Adrenal gland (tissue), 19 donors: ENCODE measurements around the gene PALM. TPM values are rescaled to one million over a fixed set of nuclear protein-coding genes. Genes with fewer than 3 reads are reported as not detected.
A peak's percentile ranks its signal among the peaks of the same experiment; 100 is the strongest.

Experiments
- DNase-seq, 7 donors: peaks; one replicate each; pipeline ENCODE4 v3.0.0-alpha.2; 2019 to 2020
- H3K27ac ChIP-seq, 5 donors: fragments of 200-600 bp; sonication (generic) in 4 of 5; 1 replicate in 3 of 5; 2 replicates in 2 of 5; pipeline versions ENCODE4 v1.5.1 to v1.8.0; 2016 to 2020; ENCODE audit warnings: mild to moderate bottlenecking in 1 of 5
- H3K27me3 ChIP-seq: fragments of 200-600 bp; 2 replicates; pipeline ENCODE4 v1.8.0; 2021
- H3K36me3 ChIP-seq, 2 donors: fragments of 200-600 bp; replicated peaks in 1 of 2; 1 replicate in 1 of 2; 2 replicates in 1 of 2; pipeline versions ENCODE4 v1.5.1 to v1.8.0; 2018 to 2022
- H3K4me1 ChIP-seq, 2 donors: fragments of 200-600 bp; replicated peaks in 1 of 2; 1 replicate in 1 of 2; 2 replicates in 1 of 2; pipeline versions ENCODE4 v1.5.1 to v1.8.0; 2018 to 2021
- H3K4me3 ChIP-seq, 4 donors: fragments of 200-600 bp; sonication (generic) in 3 of 4; one replicate each; pipeline ENCODE4 v1.5.1; 2016 to 2018
- H3K9me3 ChIP-seq, 3 donors: fragments of 200-600 bp; sonication (generic) in 1 of 3; replicated peaks in 1 of 3; 1 replicate in 2 of 3; 2 replicates in 1 of 3; pipeline versions ENCODE4 v1.5.1 to v1.8.0; 2016 to 2021
- POLR2A ChIP-seq, 2 donors: fragments of 450-650 bp; IDR thresholded peaks; one replicate each; pipeline ENCODE4 v1.6.1; 2017; ENCODE audit warnings: antibody characterized with exemption in 2 of 2, mild to moderate bottlenecking in 2 of 2, moderate library complexity in 1 of 2
- WGBS, 4 donors: extraction: QIAGEN DNeasy Blood & Tissue Kit in 2 of 4; methylation state at CpG; one replicate each; pipeline versions ENCODE4 v1.1.5 to v1.1.7; 2013 to 2017; 5-methylcytosine and 5-hydroxymethylcytosine counted together
- intact Hi-C, 2 donors: fragments of 100-400 bp; cut with DNase I; formaldehyde crosslinking; loops; one replicate each; pipeline versions ENCODE4 v1.14.1 to v1.15.0; 2022 to 2023
- long read RNA-seq, 10 donors: library from polyadenylated mRNA in 3 of 10; unstranded in 2 of 10; stranded (forward) in 1 of 10; transcript quantifications; one replicate each; pipeline ENCODE4 v2.0.0 and lab custom pipeline, GENCODE V29; 2021 to 2026
- polyA plus RNA-seq, 3 donors: library from polyadenylated mRNA; stranded (reverse); fragments of 200-250 nt in 2 of 3; fragments of 350-450 nt in 1 of 3; fragmentation: Illumina TruSeq in 1 of 3; extraction: RNeasy Lipid Tissue Mini Kit (QIAGEN cat#74804) in 1 of 3; gene quantifications; one replicate each; pipeline ENCODE4 v1.2.3, GENCODE V29; 2013 to 2014
- total RNA-seq, 9 donors: library from RNA; depleted of rRNA in 4 of 9; stranded (reverse); fragments of >200 nt in 4 of 9; fragments of 120-200 nt in 1 of 9; fragmentation: NEBNext Ultra II Directional in 1 of 9; extraction: Animal tissue kit (Norgen Biotek cat#: 25700) in 1 of 9; gene quantifications; one replicate each; pipeline versions ENCODE4 v1.1.0 to v1.2.4, GENCODE V29; 2013 to 2023
- TF ChIP-seq, protein P1 (sequence below), 6 experiments: fragments of 450-650 bp in 4 of 6; fragments of 200-600 bp in 2 of 6; sonication (generic) in 1 of 6; IDR thresholded peaks; 1 replicate in 5 of 6; 2 replicates in 1 of 6; pipeline versions ENCODE4 v1.5.1 to v1.8.0; 2016 to 2021; ENCODE audit warnings: antibody characterized with exemption in 6 of 6, mild to moderate bottlenecking in 2 of 6, moderate library complexity in 1 of 6
- donor health status: healthy with polysubstance abuse.
- donor health status: Bipolar disorder and iron deficiency.
- donor health status: DM: yes; HTN: yes; CAD: no.
- donor health status: DM: no; HTN: no; CAD: no.
- donor health status: DM: no; HTN: no; CAD: no.
- donor health status: DM: yes; HTN: yes; CAD: no.

PALM gene, protein sequence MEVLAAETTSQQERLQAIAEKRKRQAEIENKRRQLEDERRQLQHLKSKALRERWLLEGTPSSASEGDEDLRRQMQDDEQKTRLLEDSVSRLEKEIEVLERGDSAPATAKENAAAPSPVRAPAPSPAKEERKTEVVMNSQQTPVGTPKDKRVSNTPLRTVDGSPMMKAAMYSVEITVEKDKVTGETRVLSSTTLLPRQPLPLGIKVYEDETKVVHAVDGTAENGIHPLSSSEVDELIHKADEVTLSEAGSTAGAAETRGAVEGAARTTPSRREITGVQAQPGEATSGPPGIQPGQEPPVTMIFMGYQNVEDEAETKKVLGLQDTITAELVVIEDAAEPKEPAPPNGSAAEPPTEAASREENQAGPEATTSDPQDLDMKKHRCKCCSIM
- total RNA-seq (10 to 100 TPM in 8 of 9 donors, 1 to 10 TPM in 1; 8.4 to 63.3 (median 50.6) TPM), polyA plus RNA-seq (10 to 100 TPM in 2 of 3 donors, 1 to 10 TPM in 1; 3.9 to 72.2 (median 49.7) TPM)
- long read RNA-seq, donor 1, result 0 reads
- long read RNA-seq, donor 2, result 0 reads
- long read RNA-seq, donor 3, partial matches to known transcripts, result 5 of 5 reads
- long read RNA-seq, donor 3, other reads (novel, unspliced or antisense), result 0 of 5 reads
- long read RNA-seq, donor 4, partial matches to known transcripts, result 0 of 5 reads
- long read RNA-seq, donor 4, other reads (novel, unspliced or antisense), result 5 of 5 reads
- long read RNA-seq, donor 5, transcript PALM-202 (9 exons, 2,725 nt), result major isoform, 8 of 38 reads
- long read RNA-seq, donor 5, partial matches to known transcripts, result 13 of 38 reads
- long read RNA-seq, donor 5, other reads (novel, unspliced or antisense), result 16 of 38 reads
- long read RNA-seq, donor 6, partial matches to known transcripts, result 0 of 4 reads
- long read RNA-seq, donor 6, other reads (novel, unspliced or antisense), result 4 of 4 reads
- long read RNA-seq, donor 7, result 0 reads
- long read RNA-seq, donor 8, result 0 reads
- long read RNA-seq, donor 9, result 0 reads
- long read RNA-seq, donor 10, transcript PALM-202 (9 exons, 2,725 nt), result major isoform, 6 of 8 reads
- long read RNA-seq, donor 10, partial matches to known transcripts, result 0 of 8 reads
- long read RNA-seq, donor 10, other reads (novel, unspliced or antisense), result 0 of 8 reads

DNA sequence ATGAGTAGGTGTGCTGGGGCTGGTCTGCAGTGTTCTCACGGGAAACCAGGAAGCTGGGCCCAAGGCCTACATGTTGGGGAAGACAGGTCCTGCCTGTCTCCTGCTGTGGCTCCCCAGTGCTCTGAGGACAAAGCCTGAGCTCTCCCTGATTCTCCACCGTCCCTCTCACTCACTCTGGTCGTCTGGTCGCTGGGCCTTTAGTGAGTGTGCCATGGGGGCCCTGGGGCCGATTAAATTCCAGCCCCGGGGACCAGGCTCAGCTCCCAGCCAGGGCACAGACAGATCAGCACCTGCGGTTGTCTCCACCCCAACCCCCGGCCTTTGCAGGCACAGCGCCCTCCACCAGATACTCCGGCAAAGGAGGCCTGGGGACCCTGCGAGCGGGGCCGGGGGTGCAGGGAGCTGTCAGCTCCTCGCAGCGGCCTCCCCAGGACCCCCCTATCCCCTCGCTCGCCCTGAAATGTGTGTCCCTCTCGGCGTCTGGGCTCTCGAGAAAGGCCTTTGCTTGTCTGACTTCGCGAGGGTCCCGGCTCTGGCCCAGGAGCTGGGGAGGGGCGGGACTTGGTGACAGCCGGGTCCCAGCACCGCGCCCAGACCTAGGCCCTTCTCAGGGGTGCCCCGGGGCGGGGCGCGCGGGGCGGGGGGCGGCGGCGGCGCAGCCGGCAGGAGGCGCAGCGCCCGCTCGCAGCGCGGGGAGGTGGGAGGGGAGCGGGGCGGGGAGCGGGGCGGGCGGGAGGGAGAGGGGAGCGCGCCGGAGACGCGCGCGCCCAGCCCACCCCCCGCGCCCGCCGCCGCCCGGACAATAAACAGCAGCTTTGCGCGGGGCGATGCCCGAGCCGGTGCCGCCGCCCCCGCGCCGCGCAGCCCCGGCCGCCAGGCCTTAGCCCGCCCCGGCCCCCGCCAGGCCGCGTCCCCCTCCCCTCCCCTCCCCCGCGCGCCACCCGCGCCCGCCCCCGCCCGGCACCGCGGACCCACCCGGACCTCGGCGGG is at the start of gene PALM:
TSS of gene PALM (plus strand) at position 782 of the 990 bp plus-strand sequence. CDS start 212 bp downstream, outside the sequence.
- intact Hi-C loops, result no loop called here
- WGBS, 4 donors, result 10 to 55% (median 31%) methylated on average over 4 to 78 of the region's 93 CpGs
- peak within 1 kb of the TSS in 4 of 5 donors; percentile 17 to 85 (median 70) for H3K27ac ChIP-seq
- TF ChIP-seq POLR2A (IDR thresholded peaks at IDR 0.05), result no peak
- TF ChIP-seq, protein P1, sequence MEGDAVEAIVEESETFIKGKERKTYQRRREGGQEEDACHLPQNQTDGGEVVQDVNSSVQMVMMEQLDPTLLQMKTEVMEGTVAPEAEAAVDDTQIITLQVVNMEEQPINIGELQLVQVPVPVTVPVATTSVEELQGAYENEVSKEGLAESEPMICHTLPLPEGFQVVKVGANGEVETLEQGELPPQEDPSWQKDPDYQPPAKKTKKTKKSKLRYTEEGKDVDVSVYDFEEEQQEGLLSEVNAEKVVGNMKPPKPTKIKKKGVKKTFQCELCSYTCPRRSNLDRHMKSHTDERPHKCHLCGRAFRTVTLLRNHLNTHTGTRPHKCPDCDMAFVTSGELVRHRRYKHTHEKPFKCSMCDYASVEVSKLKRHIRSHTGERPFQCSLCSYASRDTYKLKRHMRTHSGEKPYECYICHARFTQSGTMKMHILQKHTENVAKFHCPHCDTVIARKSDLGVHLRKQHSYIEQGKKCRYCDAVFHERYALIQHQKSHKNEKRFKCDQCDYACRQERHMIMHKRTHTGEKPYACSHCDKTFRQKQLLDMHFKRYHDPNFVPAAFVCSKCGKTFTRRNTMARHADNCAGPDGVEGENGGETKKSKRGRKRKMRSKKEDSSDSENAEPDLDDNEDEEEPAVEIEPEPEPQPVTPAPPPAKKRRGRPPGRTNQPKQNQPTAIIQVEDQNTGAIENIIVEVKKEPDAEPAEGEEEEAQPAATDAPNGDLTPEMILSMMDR (IDR thresholded peaks at IDR 0.05), result peak in 2 of 6 experiments; percentile 7 to 20
- peaks cover 4 to 7% of the 10 kb centered on the region in 2 donors for H3K4me1 ChIP-seq
- H3K9me3 ChIP-seq, result no peaks in the 10 kb centered on the region
- no peak for DNase-seq
- H3K27me3 ChIP-seq, result no peaks in the 10 kb centered on the region
- peak within 1 kb of the TSS in 2 of 4 donors; percentile 59 to 87 for H3K4me3 ChIP-seq
- H3K36me3 ChIP-seq, result no peaks in the 10 kb centered on the region

DNA sequence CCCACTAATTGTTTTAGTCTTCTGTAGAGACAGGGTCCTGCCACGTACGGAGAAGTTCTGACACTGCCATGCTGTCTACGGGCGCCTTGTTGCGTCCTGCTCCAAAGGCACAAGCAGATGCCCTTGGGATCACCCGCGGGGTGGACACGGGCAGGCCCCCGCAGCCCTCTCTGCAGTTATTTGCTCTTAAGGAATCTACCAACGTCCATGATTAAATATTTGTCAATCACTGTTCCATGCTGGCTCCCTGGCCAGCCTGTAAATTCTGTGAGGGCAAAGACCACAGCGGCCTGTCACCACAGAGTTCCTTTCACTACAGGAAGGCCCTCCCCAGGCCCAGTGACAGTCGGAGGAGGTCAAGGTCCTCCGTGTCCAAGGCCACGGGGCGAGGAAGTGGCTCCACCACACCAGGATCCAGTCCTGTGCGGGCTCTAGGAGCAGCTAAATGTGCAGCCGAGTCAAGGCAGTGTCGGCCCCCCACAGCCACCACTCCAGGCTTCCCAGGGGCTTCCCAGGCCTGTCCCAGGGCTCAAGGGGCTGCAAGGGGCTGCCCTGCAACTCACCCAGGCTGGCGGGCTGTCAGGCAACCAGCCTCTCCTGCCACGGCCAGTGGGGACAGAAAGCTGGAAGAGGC is 47.8 kb upstream of the PALM start:
- peak in 5 of 7 donors; percentile 45 to 71 (median 54) for DNase-seq
- Histone ChIP-seq H3K9me3 (no peaks in the 10 kb centered on the region), H3K4me3 (peak overlapping the region in 1 of 4 donors; percentile 94), H3K4me1 (peaks cover 33 to 70% of the 10 kb centered on the region in 2 donors), H3K36me3 (peaks cover 0 to 4% of the 10 kb centered on the region in 2 donors), H3K27ac (peak overlapping the region; percentile 37 to 97 (median 89)), H3K27me3 (no peaks in the 10 kb centered on the region)
- no peak for TF ChIP-seq POLR2A (IDR thresholded peaks at IDR 0.05)
- TF ChIP-seq, protein P1 (IDR thresholded peaks at IDR 0.05), result no peak
- WGBS, 4 donors, result 18 to 35% (median 22%) methylated on average over 13 to 20 of the region's 20 CpGs
- intact Hi-C loops, result no loop called here

DNA sequence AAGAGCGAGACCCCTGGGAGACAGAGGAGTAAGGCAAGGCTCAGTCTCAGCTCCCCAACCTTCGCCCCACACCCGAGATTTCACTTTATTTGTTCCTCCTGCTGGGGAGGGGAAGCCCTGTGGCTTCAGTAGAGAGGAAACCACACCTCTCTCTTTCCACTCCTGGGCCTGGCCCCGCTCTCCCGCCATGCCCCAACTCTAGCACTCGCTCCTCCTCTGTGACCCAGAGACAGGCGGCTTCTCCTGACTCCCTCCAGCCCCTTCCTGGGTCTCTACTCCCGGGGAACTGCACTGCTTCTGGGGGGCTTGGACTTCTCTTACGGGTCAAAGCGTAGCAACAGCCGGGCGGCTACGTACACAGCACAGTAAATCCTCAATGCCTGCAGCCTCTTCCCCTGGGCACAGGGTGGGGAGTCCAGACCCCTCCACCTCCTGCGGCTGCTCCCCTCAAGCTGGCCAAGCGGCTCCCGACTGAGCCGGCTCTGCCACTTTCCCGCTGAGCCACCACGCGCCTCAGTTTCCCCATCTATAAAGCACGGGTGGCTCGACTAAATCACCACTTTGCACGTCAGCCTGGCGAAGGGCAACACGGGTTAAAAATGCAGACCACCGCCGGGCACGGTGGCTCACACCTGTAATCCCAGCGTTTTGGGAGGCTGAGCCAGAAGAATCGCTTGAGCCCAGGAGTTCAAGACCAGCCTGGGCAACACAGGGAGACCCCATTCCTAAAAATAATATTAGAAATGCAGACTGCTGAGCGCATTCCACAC is 47.1 kb upstream of the PALM start:
- intact Hi-C loops, result no loop called here

More for the DNA sequence above, 47.1 kb upstream of the PALM start:
- DNase-seq, result peak in 3 of 7 donors; percentile 54 to 56 (median 54)
- H3K27me3 ChIP-seq, result no peaks in the 10 kb centered on the region
- H3K9me3 ChIP-seq, result no peaks in the 10 kb centered on the region
- peaks cover 33 to 70% of the 10 kb centered on the region in 2 donors for H3K4me1 ChIP-seq
- H3K27ac ChIP-seq, result peak overlapping the region; percentile 37 to 97 (median 89)
- peak overlapping the region in 2 of 4 donors; percentile 92 to 94 for H3K4me3 ChIP-seq
- no peak for TF ChIP-seq POLR2A (IDR thresholded peaks at IDR 0.05)
- TF ChIP-seq, protein P1 (IDR thresholded peaks at IDR 0.05), result no peak
- H3K36me3 ChIP-seq, result peaks cover 0 to 4% of the 10 kb centered on the region in 2 donors
- WGBS, 4 donors, result 7 to 15% (median 10%) methylated on average over 25 to 31 of the region's 31 CpGs
